ENCODE results near the gene PKMYT1. TPM values are rescaled to one million over a fixed set of nuclear protein-coding genes. Genes with fewer than 3 reads are reported as not detected.

Gene PKMYT1
- total RNA-seq, 1 donor from 2014 or later: 4.6 TPM

- Histone ChIP-seq H3K9ac (no peak overlapping the region), H3K27me3 (no peaks in the 10 kb centered on the region)
- H3K27ac Mint-ChIP-seq: no peak overlapping the region
Measured at GRCh38 chr16:2955779-2956578, 24.3 kb downstream of the PKMYT1 start.

GRCh38 chr16:2955438-2955778 is 24.8 kb downstream of the PKMYT1 start:
- no peaks in the 10 kb centered on the region for H3K36me3 ChIP-seq
- no peak for DNase-seq (ENCODE audit: low spot score)
- Mint-ChIP-seq H3K9me3 (no peaks in the 10 kb centered on the region), H3K4me3 (no peak overlapping the region), H3K36me3 (no peaks in the 10 kb centered on the region), H3K27ac (peak overlapping the region; percentile 69), H3K4me1 (peaks cover 7% of the 10 kb centered on the region), H3K27me3 (ENCODE audit: insufficient read depth, low read depth) (peaks cover 10% of the 10 kb centered on the region)
- H3K4me1 ChIP-seq: no peaks in the 10 kb centered on the region
- TF ChIP-seq EZH2phosphoT487 (IDR thresholded peaks at IDR 0.05) (no peak), CTCF (IDR thresholded peaks at IDR 0.05) (no peak), EZH2 (IDR thresholded peaks at IDR 0.05) (no peak)
- no peak overlapping the region for H3K4me3 ChIP-seq
- no peaks in the 10 kb centered on the region for H3F3A ChIP-seq (ENCODE audit: low read depth)
- no peak overlapping the region for H3K27ac ChIP-seq
- no peaks in the 10 kb centered on the region for H3K79me2 ChIP-seq (ENCODE audit: low read depth)
- no peaks in the 10 kb centered on the region for H3K9me3 ChIP-seq (ENCODE audit: low read depth)
- no peak overlapping the region for H3K4me2 ChIP-seq
- H3K27me3 ChIP-seq: no peaks in the 10 kb centered on the region
- H3K9ac ChIP-seq: no peak overlapping the region
- H2AFZ ChIP-seq (replicated peaks): no peak overlapping the region
- no peaks in the 10 kb centered on the region for H4K20me1 ChIP-seq (ENCODE audit: low read depth)

More at GRCh38 chr16:2955779-2956578, 24.3 kb downstream of the PKMYT1 start:
- H3K27me3 Mint-ChIP-seq (ENCODE audit: insufficient read depth, low read depth): peaks cover 8% of the 10 kb centered on the region
- no peaks in the 10 kb centered on the region for H3K36me3 Mint-ChIP-seq
- no peaks in the 10 kb centered on the region for H3K79me2 ChIP-seq (ENCODE audit: low read depth)
- no peak for DNase-seq (ENCODE audit: low spot score)
- H3K4me2 ChIP-seq: no peak overlapping the region
- H3K4me1 Mint-ChIP-seq: peaks cover 7% of the 10 kb centered on the region
- H3K27ac ChIP-seq: no peak overlapping the region
- H2AFZ ChIP-seq (replicated peaks): no peak overlapping the region
- no peaks in the 10 kb centered on the region for H3K9me3 Mint-ChIP-seq
- TF ChIP-seq EZH2 (IDR thresholded peaks at IDR 0.05): no peak
- no peak for TF ChIP-seq CTCF (IDR thresholded peaks at IDR 0.05)
- no peak for TF ChIP-seq EZH2phosphoT487 (IDR thresholded peaks at IDR 0.05)
- H4K20me1 ChIP-seq (ENCODE audit: low read depth): no peaks in the 10 kb centered on the region
- H3K9me3 ChIP-seq (ENCODE audit: low read depth): no peaks in the 10 kb centered on the region
- H3K36me3 ChIP-seq: no peaks in the 10 kb centered on the region
- no peaks in the 10 kb centered on the region for H3K4me1 ChIP-seq
- no peak overlapping the region for H3K4me3 ChIP-seq
- H3F3A ChIP-seq (ENCODE audit: low read depth): no peaks in the 10 kb centered on the region
- no peak overlapping the region for H3K4me3 Mint-ChIP-seq

GRCh38 chr16:2954656-2955381 is 25.4 kb downstream of the PKMYT1 start:
- Mint-ChIP-seq H3K4me1 (peaks cover 7% of the 10 kb centered on the region), H3K9me3 (no peaks in the 10 kb centered on the region), H3K36me3 (no peaks in the 10 kb centered on the region), H3K4me3 (no peak overlapping the region), H3K27ac (peak overlapping the region; percentile 69), H3K27me3 (ENCODE audit: insufficient read depth, low read depth) (peaks cover 9% of the 10 kb centered on the region)
- Histone ChIP-seq H3K4me2 (no peak overlapping the region), H2AFZ (replicated peaks) (no peak overlapping the region), H3K4me1 (no peaks in the 10 kb centered on the region), H3F3A (ENCODE audit: low read depth) (no peaks in the 10 kb centered on the region), H4K20me1 (ENCODE audit: low read depth) (no peaks in the 10 kb centered on the region), H3K27ac (no peak overlapping the region), H3K36me3 (no peaks in the 10 kb centered on the region), H3K27me3 (no peaks in the 10 kb centered on the region), H3K9ac (no peak overlapping the region), H3K9me3 (ENCODE audit: low read depth) (no peaks in the 10 kb centered on the region), H3K4me3 (no peak overlapping the region), H3K79me2 (ENCODE audit: low read depth) (no peaks in the 10 kb centered on the region)
- TF ChIP-seq EZH2phosphoT487 (IDR thresholded peaks at IDR 0.05) (no peak), EZH2 (IDR thresholded peaks at IDR 0.05) (no peak), CTCF (IDR thresholded peaks at IDR 0.05) (no peak)
- no peak for DNase-seq (ENCODE audit: low spot score)

Data from neural progenitor cell (in vitro differentiated cells).